MM.1S (cell line): ENCODE measurements around the gene MKKS.

Experiments used
- DNase-seq: peaks from one replicate; pipeline ENCODE4 v3.0.0-alpha.2; 2015
- H2AFZ ChIP-seq: fragments of 300-600 bp; sonication (generic); 2 replicates; pipeline ENCODE4 v1.6.0; 2016; ENCODE audit warnings: antibody characterized with exemption, low read length
- H3F3A ChIP-seq: fragments of 300-600 bp; sonication (generic); 2 replicates; pipeline ENCODE4 v1.6.1; 2016; ENCODE audit warnings: mild to moderate bottlenecking, antibody characterized with exemption, low read length, moderate library complexity, mixed read lengths; ENCODE audit not compliant: insufficient read depth
- H3K27ac ChIP-seq: fragments of 300-600 bp; sonication (generic); 2 replicates; pipeline ENCODE4 v1.5.1; 2016; ENCODE audit warnings: mild to moderate bottlenecking, low read length
- H3K27me3 ChIP-seq: fragments of 300-600 bp; sonication (generic); replicated peaks from 2 replicates; pipeline ENCODE4 v1.6.0; 2016; ENCODE audit warnings: low read length; ENCODE audit not compliant: insufficient read depth
- H3K36me3 ChIP-seq: fragments of 300-600 bp; sonication (generic); replicated peaks from 2 replicates; pipeline ENCODE4 v1.6.1; 2016; ENCODE audit warnings: mild to moderate bottlenecking, low read length, mixed read lengths; ENCODE audit not compliant: insufficient read depth
- H3K4me1 ChIP-seq: fragments of 300-600 bp; sonication (generic); 2 replicates; pipeline ENCODE4 v1.6.1; 2016; ENCODE audit warnings: low read length, mixed read lengths
- H3K4me2 ChIP-seq: fragments of 300-600 bp; sonication (generic); 2 replicates; pipeline ENCODE4 v1.6.0; 2016; ENCODE audit warnings: low read depth, low read length
- H3K4me3 ChIP-seq: fragments of 300-600 bp; sonication (generic); 2 replicates; pipeline ENCODE4 v1.5.1; 2016; ENCODE audit warnings: low read length, mixed read lengths
- H3K79me2 ChIP-seq: fragments of 300-600 bp; sonication (generic); 2 replicates; pipeline ENCODE4 v1.6.1; 2016; ENCODE audit warnings: mixed run types, low read length, mixed read lengths
- H3K9ac ChIP-seq: fragments of 300-600 bp; sonication (generic); 2 replicates; pipeline ENCODE4 v1.6.1; 2016; ENCODE audit warnings: low read length, mixed read lengths
- H3K9me2 ChIP-seq: fragments of 300-600 bp; sonication (generic); replicated peaks from 2 replicates; pipeline ENCODE4 v1.6.1; 2016; ENCODE audit warnings: mild to moderate bottlenecking, low read length, mixed read lengths; ENCODE audit not compliant: insufficient read depth
- H3K9me3 ChIP-seq: fragments of 300-600 bp; sonication (generic); replicated peaks from 2 replicates; pipeline ENCODE4 v1.6.1; 2016; ENCODE audit warnings: mild to moderate bottlenecking, low read length, mixed read lengths; ENCODE audit not compliant: insufficient read depth
- H4K20me1 ChIP-seq: fragments of 300-600 bp; sonication (generic); 2 replicates; pipeline ENCODE4 v1.6.1; 2016; ENCODE audit warnings: mild to moderate bottlenecking, low read length, moderate library complexity, mixed read lengths; ENCODE audit not compliant: insufficient read depth
- CTCF ChIP-seq: fragments of 300-600 bp; sonication (generic); IDR thresholded peaks from 2 replicates; pipeline ENCODE4 v1.5.1; 2016; ENCODE audit warnings: antibody characterized with exemption, low read length, mixed read lengths
- EZH2 ChIP-seq: fragments of 300-600 bp; sonication (generic); optimal IDR thresholded peaks from 2 replicates; pipeline ENCODE3; 2017; ENCODE audit warnings: low read depth, mild to moderate bottlenecking, antibody characterized with exemption, low read length, mixed read lengths
- EZH2phosphoT487 ChIP-seq: fragments of 300-600 bp; sonication (generic); IDR thresholded peaks from 2 replicates; pipeline ENCODE4 v1.6.1; 2018; ENCODE audit warnings: antibody characterized with exemption, low read length

Gene MKKS

GRCh38 chr20:10475225-10475624 is 41.2 kb upstream of the MKKS start:
- Histone ChIP-seq H3K4me3 (no peak overlapping the region), H3K27me3 (no peaks in the 10 kb centered on the region), H3F3A (0 out of 2 replicates have a peak, but pooled peaks cover 5% of the 10 kb centered on the region), H3K4me2 (no peak overlapping the region), H3K9me2 (no peaks in the 10 kb centered on the region), H3K9ac (no peak overlapping the region), H2AFZ (no peak overlapping the region), H4K20me1 (no peaks in the 10 kb centered on the region), H3K36me3 (no peaks in the 10 kb centered on the region), H3K9me3 (no peaks in the 10 kb centered on the region), H3K79me2 (no peaks in the 10 kb centered on the region), H3K4me1 (peaks cover 15% of the 10 kb centered on the region), H3K27ac (no peak overlapping the region)
- no peak for TF ChIP-seq EZH2
- no peak for TF ChIP-seq CTCF
- TF ChIP-seq EZH2phosphoT487 = no peak
- no peak for DNase-seq

- no peaks in the 10 kb centered on the region for H3K79me2 ChIP-seq
- 0 out of 2 replicates have a peak, but pooled peaks cover 5% of the 10 kb centered on the region for H3F3A ChIP-seq
- no peaks in the 10 kb centered on the region for H4K20me1 ChIP-seq
- peaks cover 15% of the 10 kb centered on the region for H3K4me1 ChIP-seq
- H3K4me3 ChIP-seq = no peak overlapping the region
- no peaks in the 10 kb centered on the region for H3K9me2 ChIP-seq
- DNase-seq = no peak
- H2AFZ ChIP-seq = no peak overlapping the region
- H3K36me3 ChIP-seq = no peaks in the 10 kb centered on the region
- H3K27ac ChIP-seq = no peak overlapping the region
- no peaks in the 10 kb centered on the region for H3K9me3 ChIP-seq
- no peak overlapping the region for H3K9ac ChIP-seq
- H3K4me2 ChIP-seq = no peak overlapping the region
- TF ChIP-seq CTCF (no peak), EZH2 (no peak), EZH2phosphoT487 (no peak)
- H3K27me3 ChIP-seq = no peaks in the 10 kb centered on the region
Measured at GRCh38 chr20:10474606-10475184, 40.7 kb upstream of the MKKS start.

- DNase-seq = no peak
- no peak overlapping the region for H2AFZ ChIP-seq
- 0 out of 2 replicates have a peak, but pooled peaks cover 5% of the 10 kb centered on the region for H3F3A ChIP-seq
- peaks cover 21% of the 10 kb centered on the region for H3K4me1 ChIP-seq
- no peaks in the 10 kb centered on the region for H3K79me2 ChIP-seq
- H3K4me2 ChIP-seq = no peak overlapping the region
- no peaks in the 10 kb centered on the region for H3K9me2 ChIP-seq
- no peaks in the 10 kb centered on the region for H3K27me3 ChIP-seq
- H4K20me1 ChIP-seq = no peaks in the 10 kb centered on the region
- TF ChIP-seq EZH2phosphoT487 (no peak), EZH2 (no peak), CTCF (no peak)
- H3K9ac ChIP-seq = no peak overlapping the region
- H3K9me3 ChIP-seq = no peaks in the 10 kb centered on the region
- H3K4me3 ChIP-seq = no peak overlapping the region
- H3K27ac ChIP-seq = no peak overlapping the region
- no peaks in the 10 kb centered on the region for H3K36me3 ChIP-seq
Measured at GRCh38 chr20:10472871-10473270, 38.8 kb upstream of the MKKS start.
